K562 (cell line): Measurements from ENCODE around the gene TTC24. TPM values are rescaled to one million over a fixed set of nuclear protein-coding genes. Genes with fewer than 3 reads are reported as not detected.

Source experiments
- ATAC-seq: fragments of 200-7000 bp; cut with Tn5 transposase; 3 replicates; pipeline ENCODE4 v1.9.1; 2020; ENCODE audit warnings: moderate library complexity
- BruUV-seq: library from RNA; stranded (reverse); fragments of 400-500 nt; replicated peaks from 2 replicates; lab custom pipeline; 2021; lab: Mats Ljungman, UMichigan
- CTCF ChIA-PET: fragments of 300-600 bp; formaldehyde crosslinking; extraction: SDS; loops from one replicate; lab custom pipeline; 2021; ENCODE audit warnings: low intra/inter-chr PET ratio; lab: Yijun Ruan, JAX
- POLR2A ChIA-PET: fragments of 300-600, 350-650 bp; sonication (Branson Sonifier 250); formaldehyde crosslinking; extraction: SDS; loops from one replicate; lab custom pipeline; 2021; ENCODE audit warnings: antibody characterized with exemption, inconsistent platforms; lab: Yijun Ruan, JAX
- DNase-seq, 4 experiments: peaks; one replicate each; pipeline versions ENCODE4 v3.0.0 to v3.0.0-alpha.2; 2011 to 2018; ENCODE audit warnings: low spot score in 3 of 4, mixed read lengths in 3 of 4; ENCODE audit errors: extremely low read depth in 1 of 4
- FAIRE-seq: peaks from 2 replicates; lab custom pipeline; 2011; peaks lifted over from hg19 to GRCh38; lab: Jason Lieb, UNC
- H2AFZ ChIP-seq: 2 replicates; pipeline ENCODE4 v1.6.0; 2011; ENCODE audit warnings: low read depth, low read length, control low read depth, inconsistent platforms
- H3K27ac ChIP-seq: fragments of 200-600 bp; 3 replicates; pipeline ENCODE4 v1.8.0; 2011; ENCODE audit warnings: low read depth, mild to moderate bottlenecking, control low read depth, inconsistent platforms, low read length, moderate library complexity, mixed read lengths; ENCODE audit errors: extremely low read depth
- H3K27me3 ChIP-seq, 2 experiments: fragments of 300-600 bp in 1 of 2; 2 replicates in 1 of 2; 3 replicates in 1 of 2; pipeline versions ENCODE4 v1.6.0 to v1.8.0; 2011; ENCODE audit warnings: inconsistent platforms in 2 of 2, low read length in 2 of 2, mild to moderate bottlenecking in 1 of 2, mixed read lengths in 1 of 2, moderate library complexity in 1 of 2; ENCODE audit not compliant: control insufficient read depth in 2 of 2, insufficient read depth in 2 of 2
- H3K36me3 ChIP-seq: fragments of 300-600 bp; 3 replicates; pipeline ENCODE4 v1.8.0; 2011; ENCODE audit warnings: mild to moderate bottlenecking, low read length, inconsistent platforms; ENCODE audit not compliant: control insufficient read depth, insufficient read depth
- H3K4me1 ChIP-seq, 2 experiments: fragments of 200-600 bp in 1 of 2; replicated peaks in 1 of 2; 2 replicates in 1 of 2; 3 replicates in 1 of 2; pipeline versions ENCODE4 v1.5.1 to v1.8.0; 2011; ENCODE audit warnings: inconsistent platforms in 2 of 2, low read length in 2 of 2, mild to moderate bottlenecking in 1 of 2, mixed read lengths in 1 of 2, moderate library complexity in 1 of 2; ENCODE audit not compliant: control insufficient read depth in 2 of 2, insufficient read depth in 2 of 2
- H3K4me2 ChIP-seq: 2 replicates; pipeline ENCODE4 v1.6.1; 2011; ENCODE audit warnings: low read length, control low read depth, inconsistent platforms, mixed read lengths; ENCODE audit not compliant: insufficient read depth
- H3K4me3 ChIP-seq: fragments of 200-600 bp; sonication (generic), shearing (Covaris generic); 2 replicates; pipeline ENCODE4 v1.5.1; 2016; ENCODE audit warnings: control low read depth, inconsistent platforms
- H3K79me2 ChIP-seq: fragments of 200-600 bp; 3 replicates; pipeline ENCODE4 v1.8.0; 2011; ENCODE audit warnings: low read length, inconsistent platforms; ENCODE audit not compliant: control insufficient read depth, insufficient read depth
- H3K9ac ChIP-seq, 2 experiments: 2 replicates each; pipeline versions ENCODE4 v1.6.0 to v1.6.1; 2011; ENCODE audit warnings: low read depth in 2 of 2, low read length in 2 of 2, control low read depth in 1 of 2, inconsistent platforms in 1 of 2, mild to moderate bottlenecking in 1 of 2, mixed read lengths in 1 of 2; ENCODE audit not compliant: insufficient read depth in 1 of 2
- H3K9me1 ChIP-seq: one replicate; pipeline ENCODE4 v1.6.0; 2011; ENCODE audit warnings: inconsistent platforms, mild to moderate bottlenecking, low read length, moderate library complexity; ENCODE audit not compliant: control insufficient read depth, insufficient read depth
- H3K9me3 ChIP-seq: replicated peaks from 2 replicates; pipeline ENCODE4 v1.5.1; 2011; ENCODE audit warnings: low read depth, low read length, inconsistent platforms; ENCODE audit not compliant: control insufficient read depth, insufficient read depth
- H4K20me1 ChIP-seq: replicated peaks from 2 replicates; pipeline ENCODE4 v1.6.1; 2011; ENCODE audit warnings: low read length, inconsistent platforms, mixed read lengths; ENCODE audit not compliant: control insufficient read depth, insufficient read depth
- ARID2 ChIP-seq: fragments of 450-650 bp; IDR thresholded peaks from 2 replicates; pipeline ENCODE4 v1.6.1; 2017; ENCODE audit warnings: antibody characterized with exemption, mild to moderate bottlenecking
- CREBBP ChIP-seq: IDR thresholded peaks from one replicate; pipeline ENCODE4 v1.6.1; 2012; ENCODE audit warnings: low read depth, mild to moderate bottlenecking, control low read depth, inconsistent platforms, low read length
- FOSL1 ChIP-seq: fragments of 200-800 bp; sonication (Bioruptor generic); conservative IDR thresholded peaks from 2 replicates; pipeline ENCODE4 v1.6.1; 2016; ENCODE audit warnings: missing genetic modification characterization, missing compliant biosample characterization
- L3MBTL2 ChIP-seq: fragments of 450-650 bp; IDR thresholded peaks from 2 replicates; pipeline ENCODE4 v1.6.1; 2016; ENCODE audit warnings: mild to moderate bottlenecking, moderate library complexity
- SIX5 ChIP-seq, 2 experiments: IDR thresholded peaks; 2 replicates each; pipeline ENCODE4 v1.6.1; 2011; ENCODE audit warnings: low read length in 2 of 2, borderline replicate concordance in 1 of 2, low read depth in 1 of 2, mild to moderate bottlenecking in 1 of 2, moderate library complexity in 1 of 2; ENCODE audit not compliant: insufficient read depth in 1 of 2
- ZC3H8 ChIP-seq: fragments of 450-650 bp; IDR thresholded peaks from 2 replicates; pipeline ENCODE4 v1.6.1; 2017
- ZNF76 ChIP-seq: fragments of 250-450 bp; sonication (Bioruptor Pico); IDR thresholded peaks from 2 replicates; pipeline ENCODE4 v1.4.0; 2020; ENCODE audit warnings: mild to moderate bottlenecking, moderate library complexity, borderline replicate concordance
- WGBS: fragments of 100-300 bp; shearing (Covaris generic); methylation state at CpG from one replicate; pipeline ENCODE4 v1.1.6; 2016; ENCODE audit warnings: low coverage, mixed read lengths; ENCODE audit not compliant: insufficient coverage; ENCODE audit errors: missing lambda C conversion rate; 5-methylcytosine and 5-hydroxymethylcytosine counted together
- in situ Hi-C: fragments of 300-500 bp; cut with MboI; formaldehyde crosslinking; loops from 4 replicates; pipeline ENCODE4 v1.15.0; 2018; ENCODE audit warnings: inconsistent platforms, mixed read lengths
- intact Hi-C: fragments of 100-400 bp; cut with micrococcal nuclease; formaldehyde crosslinking; loops from 2 replicates; pipeline ENCODE4 v1.14.2; 2022
- polyA plus RNA-seq, 8 experiments: library from polyadenylated mRNA; depleted of rRNA in 4 of 8; stranded (reverse) in 5 of 8; unstranded in 3 of 8; fragments of >200 nt; fragmentation: Nextera tagmentation in 2 of 8; fragmentation: Illumina TruSeq in 1 of 8; extraction: Ambion mirVana in 2 of 8; extraction: Trizol in 1 of 8; gene quantifications; 2 replicates each; pipeline versions ENCODE4 v1.2.1 to v1.2.3, GENCODE V29; 2011 to 2014; ENCODE audit warnings: inconsistent platforms in 1 of 8, missing spikeins in 1 of 8
- total RNA-seq, 7 experiments: library from RNA; depleted of rRNA in 6 of 7; stranded (reverse); fragments of >200 nt in 6 of 7; fragmentation: Illumina TruSeq in 2 of 7; extraction: Trizol in 2 of 7; gene quantifications; 2 replicates each; pipeline versions ENCODE4 v1.2.1 to v1.2.3, GENCODE V29; 2011 to 2021; ENCODE audit warnings: low replicate concordance in 1 of 7
- TF ChIP-seq, protein P1 (sequence below): sonication (generic); formaldehyde crosslinking; IDR thresholded peaks from 2 replicates; pipeline ENCODE4 v1.8.0; 2023; ENCODE audit warnings: missing genetic modification reagents, mild to moderate bottlenecking, borderline replicate concordance
- TF ChIP-seq, protein P2 (sequence below): fragments of 250-450 bp; sonication (Bioruptor Pico); IDR thresholded peaks from 2 replicates; pipeline ENCODE4 v1.5.1; 2021; ENCODE audit warnings: mild to moderate bottlenecking

Gene TTC24
- total and polyA plus RNA-seq, 9 of the 15 experiments (the other 6 are each of a cell fraction or from before 2014, with no cell fraction given), result not detected

- TF ChIP-seq, protein P1, sequence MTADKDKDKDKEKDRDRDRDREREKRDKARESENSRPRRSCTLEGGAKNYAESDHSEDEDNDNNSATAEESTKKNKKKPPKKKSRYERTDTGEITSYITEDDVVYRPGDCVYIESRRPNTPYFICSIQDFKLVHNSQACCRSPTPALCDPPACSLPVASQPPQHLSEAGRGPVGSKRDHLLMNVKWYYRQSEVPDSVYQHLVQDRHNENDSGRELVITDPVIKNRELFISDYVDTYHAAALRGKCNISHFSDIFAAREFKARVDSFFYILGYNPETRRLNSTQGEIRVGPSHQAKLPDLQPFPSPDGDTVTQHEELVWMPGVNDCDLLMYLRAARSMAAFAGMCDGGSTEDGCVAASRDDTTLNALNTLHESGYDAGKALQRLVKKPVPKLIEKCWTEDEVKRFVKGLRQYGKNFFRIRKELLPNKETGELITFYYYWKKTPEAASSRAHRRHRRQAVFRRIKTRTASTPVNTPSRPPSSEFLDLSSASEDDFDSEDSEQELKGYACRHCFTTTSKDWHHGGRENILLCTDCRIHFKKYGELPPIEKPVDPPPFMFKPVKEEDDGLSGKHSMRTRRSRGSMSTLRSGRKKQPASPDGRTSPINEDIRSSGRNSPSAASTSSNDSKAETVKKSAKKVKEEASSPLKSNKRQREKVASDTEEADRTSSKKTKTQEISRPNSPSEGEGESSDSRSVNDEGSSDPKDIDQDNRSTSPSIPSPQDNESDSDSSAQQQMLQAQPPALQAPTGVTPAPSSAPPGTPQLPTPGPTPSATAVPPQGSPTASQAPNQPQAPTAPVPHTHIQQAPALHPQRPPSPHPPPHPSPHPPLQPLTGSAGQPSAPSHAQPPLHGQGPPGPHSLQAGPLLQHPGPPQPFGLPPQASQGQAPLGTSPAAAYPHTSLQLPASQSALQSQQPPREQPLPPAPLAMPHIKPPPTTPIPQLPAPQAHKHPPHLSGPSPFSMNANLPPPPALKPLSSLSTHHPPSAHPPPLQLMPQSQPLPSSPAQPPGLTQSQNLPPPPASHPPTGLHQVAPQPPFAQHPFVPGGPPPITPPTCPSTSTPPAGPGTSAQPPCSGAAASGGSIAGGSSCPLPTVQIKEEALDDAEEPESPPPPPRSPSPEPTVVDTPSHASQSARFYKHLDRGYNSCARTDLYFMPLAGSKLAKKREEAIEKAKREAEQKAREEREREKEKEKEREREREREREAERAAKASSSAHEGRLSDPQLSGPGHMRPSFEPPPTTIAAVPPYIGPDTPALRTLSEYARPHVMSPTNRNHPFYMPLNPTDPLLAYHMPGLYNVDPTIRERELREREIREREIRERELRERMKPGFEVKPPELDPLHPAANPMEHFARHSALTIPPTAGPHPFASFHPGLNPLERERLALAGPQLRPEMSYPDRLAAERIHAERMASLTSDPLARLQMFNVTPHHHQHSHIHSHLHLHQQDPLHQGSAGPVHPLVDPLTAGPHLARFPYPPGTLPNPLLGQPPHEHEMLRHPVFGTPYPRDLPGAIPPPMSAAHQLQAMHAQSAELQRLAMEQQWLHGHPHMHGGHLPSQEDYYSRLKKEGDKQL (CRISPR knock-in tag), result no peak
- TF ChIP-seq, all 486 proteins: peak for 4
These were observed 13.1 kb upstream of the TTC24 start (continued) for GRCh38 chr1:156566436-156566835.

DNA sequence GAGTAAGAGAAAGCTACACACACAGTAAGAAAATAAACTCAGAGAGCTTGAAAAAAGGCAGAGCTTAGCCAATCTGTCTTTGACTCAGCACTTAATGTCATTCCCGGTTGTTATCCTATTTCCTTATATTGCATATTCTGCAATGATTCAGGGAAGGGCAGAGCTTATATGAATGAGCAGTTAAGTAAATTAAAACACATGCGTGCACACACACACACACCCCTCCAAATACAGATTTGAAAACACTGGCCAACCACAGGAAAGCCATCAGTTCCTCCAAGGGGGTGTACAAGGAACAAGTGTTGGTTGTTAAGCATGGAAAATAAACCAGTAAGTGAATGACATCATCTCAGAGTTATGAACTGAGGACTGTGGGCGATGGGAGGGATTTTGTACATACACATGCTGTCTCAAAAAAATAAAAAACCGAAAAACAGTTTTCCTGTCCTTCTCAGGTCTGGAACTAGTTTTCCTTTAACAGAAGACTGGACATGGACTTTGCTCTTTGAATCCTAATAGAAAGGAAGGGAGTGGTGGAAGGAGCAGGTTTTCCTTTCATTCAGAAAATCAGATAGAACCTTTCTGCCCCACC, 8.2 kb upstream of the TTC24 start:
- Histone ChIP-seq H3K9ac (peak overlapping the region; percentile 74 to 97; a peak in 3 of 4 replicates), H4K20me1 (no peaks in the 10 kb centered on the region), H3K27ac (peak overlapping the region; percentile 43), H3K9me3 (no peaks in the 10 kb centered on the region), H2AFZ (peak overlapping the region; percentile 93), H3K4me3 (peak overlapping the region; percentile 84), H3K9me1 (peaks cover 8% of the 10 kb centered on the region), H3K27me3 (no peaks in the 10 kb centered on the region), H3K4me1 (peaks cover 11 to 19% of the 10 kb centered on the region in 2 experiments), H3K79me2 (peaks cover 22% of the 10 kb centered on the region; the same call in 2 of the 3 replicates), H3K4me2 (peak overlapping the region; percentile 89), H3K36me3 (peaks cover 6% of the 10 kb centered on the region; the same call in 2 of the 3 replicates)
- no TSS peak for BruUV-seq
- peak; percentile 64 for FAIRE-seq
- ATAC-seq, result peak; percentile 51
- POLR2A ChIA-PET, result interaction anchor here (0.8 to 1.6 kb wide), 5 partner anchors 10 to 71 kb away, joined by 3 to 7 read pairs (median 3); partner anchors contain the start of gene MEF2D
- intact Hi-C loops, result no loop called here
- WGBS, result 17% methylated on average over 4 of the region's 4 CpGs
- CTCF ChIA-PET, result no interaction called here
- in situ Hi-C loops, result no loop called here
- peak in 1 of 4 experiments; percentile 40 for DNase-seq
- TF ChIP-seq CREBBP (no peak), FOSL1 (no peak), L3MBTL2 (no peak), ZNF76 (CRISPR knock-in tag) (no peak), SIX5 (IDR thresholded peaks at IDR 0.05; ENCODE audit: borderline replicate concordance in 1 of 2, insufficient read depth in 1 of 2, low read depth in 1 of 2, low read length in 2 of 2) (no peak), ARID2 (no peak), ZC3H8 (no peak)
- TF ChIP-seq, protein P2, sequence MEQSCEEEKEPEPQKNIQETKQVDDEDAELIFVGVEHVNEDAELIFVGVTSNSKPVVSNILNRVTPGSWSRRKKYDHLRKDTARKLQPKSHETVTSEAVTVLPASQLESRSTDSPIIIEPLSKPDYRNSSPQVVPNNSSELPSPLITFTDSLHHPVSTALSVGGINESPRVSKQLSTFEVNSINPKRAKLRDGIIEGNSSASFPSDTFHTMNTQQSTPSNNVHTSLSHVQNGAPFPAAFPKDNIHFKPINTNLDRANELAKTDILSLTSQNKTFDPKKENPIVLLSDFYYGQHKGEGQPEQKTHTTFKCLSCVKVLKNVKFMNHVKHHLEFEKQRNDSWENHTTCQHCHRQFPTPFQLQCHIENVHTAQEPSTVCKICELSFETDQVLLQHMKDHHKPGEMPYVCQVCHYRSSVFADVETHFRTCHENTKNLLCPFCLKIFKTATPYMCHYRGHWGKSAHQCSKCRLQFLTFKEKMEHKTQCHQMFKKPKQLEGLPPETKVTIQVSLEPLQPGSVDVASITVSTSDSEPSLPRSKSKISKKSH (CRISPR knock-in tag), result no peak
